GM23338 (cell line): ENCODE results near the gene HARS2. TPM values are rescaled to one million over a fixed set of nuclear protein-coding genes. Genes with fewer than 3 reads are reported as not detected.

Experiments used
- ATAC-seq: fragments of 200-7000 bp; cut with Tn5 transposase; 3 replicates; pipeline ENCODE4 v1.9.1; 2020
- DNase-seq: peaks from one replicate; pipeline ENCODE4 v3.0.0-alpha.2; 2015; ENCODE audit warnings: low spot score
- H2AFZ ChIP-seq: fragments of 200-600 bp; sonication (generic); 2 replicates; pipeline ENCODE4 v1.8.0; 2016; ENCODE audit warnings: antibody characterized with exemption, mild to moderate bottlenecking, moderate library complexity
- H3F3A ChIP-seq: fragments of 200-600 bp; sonication (generic); replicated peaks from 2 replicates; pipeline ENCODE4 v1.8.0; 2017; ENCODE audit warnings: antibody characterized with exemption, mixed run types, low read depth
- H3K27ac ChIP-seq: fragments of 200-600 bp; sonication (generic); 2 replicates; pipeline ENCODE4 v1.6.1; 2016; ENCODE audit warnings: low read depth
- H3K27me3 ChIP-seq: fragments of 200-600 bp; sonication (generic); 2 replicates; pipeline ENCODE4 v1.8.0; 2016; ENCODE audit warnings: mild to moderate bottlenecking, mixed run types, moderate library complexity; ENCODE audit not compliant: insufficient read depth
- H3K36me3 ChIP-seq: fragments of 200-600 bp; sonication (generic); 2 replicates; pipeline ENCODE4 v1.8.0; 2016; ENCODE audit warnings: mild to moderate bottlenecking; ENCODE audit not compliant: insufficient read depth
- H3K4me1 ChIP-seq: fragments of 200-600 bp; sonication (generic); 2 replicates; pipeline ENCODE4 v1.8.0; 2016; ENCODE audit warnings: mild to moderate bottlenecking, moderate library complexity; ENCODE audit not compliant: insufficient read depth
- H3K4me2 ChIP-seq: fragments of 200-600 bp; sonication (generic); 2 replicates; pipeline ENCODE4 v1.7.1; 2017; ENCODE audit warnings: mixed run types
- H3K4me3 ChIP-seq: fragments of 200-600 bp; sonication (generic); 2 replicates; pipeline ENCODE4 v1.6.1; 2016; ENCODE audit warnings: mixed run types
- H3K79me2 ChIP-seq: fragments of 200-600 bp; sonication (generic); replicated peaks from 2 replicates; pipeline ENCODE4 v1.8.0; 2017; ENCODE audit warnings: mild to moderate bottlenecking; ENCODE audit not compliant: insufficient read depth
- H3K9me2 ChIP-seq: fragments of 200-600 bp; sonication (generic); 2 replicates; pipeline ENCODE4 v1.8.0; 2017; ENCODE audit not compliant: insufficient read depth
- H4K20me1 ChIP-seq: fragments of 200-600 bp; sonication (generic); replicated peaks from 2 replicates; pipeline ENCODE4 v1.8.0; 2017; ENCODE audit warnings: mild to moderate bottlenecking; ENCODE audit not compliant: insufficient read depth
- H3K27ac Mint-ChIP-seq: 2 replicates; pipeline ENCODE4 v1.8.0; 2020; ENCODE audit warnings: inconsistent platforms, mild to moderate bottlenecking, moderate library complexity, mixed read lengths
- H3K27me3 Mint-ChIP-seq: 3 replicates; pipeline ENCODE4 v1.8.0; 2022; ENCODE audit warnings: low read depth, mild to moderate bottlenecking, moderate library complexity, mixed read lengths, inconsistent platforms; ENCODE audit not compliant: insufficient read depth, poor library complexity
- H3K36me3 Mint-ChIP-seq: 3 replicates; pipeline ENCODE4 v1.8.0; 2021; ENCODE audit warnings: low read depth, mild to moderate bottlenecking, inconsistent platforms, moderate library complexity, mixed read lengths
- H3K4me1 Mint-ChIP-seq: 3 replicates; pipeline ENCODE4 v1.8.0; 2020; ENCODE audit warnings: mild to moderate bottlenecking, inconsistent platforms, mixed read lengths
- H3K4me3 Mint-ChIP-seq: 3 replicates; pipeline ENCODE4 v1.8.0; 2021; ENCODE audit warnings: moderate library complexity, mild to moderate bottlenecking, inconsistent platforms, mixed read lengths
- H3K9me3 Mint-ChIP-seq: 3 replicates; pipeline ENCODE4 v1.8.0; 2020; ENCODE audit warnings: moderate library complexity, mild to moderate bottlenecking, inconsistent platforms, mixed read lengths
- CREB1 ChIP-seq: fragments of 250-450 bp; sonication (Bioruptor Pico); IDR thresholded peaks from 2 replicates; pipeline ENCODE4 v1.5.0; 2020; ENCODE audit warnings: low read depth, mild to moderate bottlenecking, moderate library complexity
- EZH2 ChIP-seq: fragments of 200-600 bp; sonication (generic); IDR thresholded peaks from one replicate; pipeline ENCODE4 v1.8.0; 2017; ENCODE audit warnings: antibody characterized with exemption, mild to moderate bottlenecking, low read depth; ENCODE audit not compliant: unreplicated experiment
- EZH2phosphoT487 ChIP-seq: fragments of 200-600 bp; sonication (generic); IDR thresholded peaks from one replicate; pipeline ENCODE4 v1.8.1; 2018; ENCODE audit warnings: antibody characterized with exemption; ENCODE audit not compliant: unreplicated experiment
- JUNB ChIP-seq: IDR thresholded peaks from one replicate; pipeline ENCODE4 v1.6.1; 2016; ENCODE audit warnings: antibody characterized with exemption; ENCODE audit not compliant: unreplicated experiment
- NANOG ChIP-seq: IDR thresholded peaks from 2 replicates; pipeline ENCODE4 v1.6.1; 2016; ENCODE audit warnings: antibody characterized with exemption, borderline replicate concordance
- POLR2AphosphoS5 ChIP-seq: IDR thresholded peaks from 2 replicates; pipeline ENCODE4 v1.6.1; 2016; ENCODE audit warnings: antibody characterized with exemption, low read depth
- STAT1 ChIP-seq: IDR thresholded peaks from one replicate; pipeline ENCODE4 v1.6.1; 2016; ENCODE audit warnings: antibody characterized with exemption; ENCODE audit not compliant: unreplicated experiment
- ZNF114 ChIP-seq: fragments of 250-450 bp; sonication (Bioruptor Pico); IDR thresholded peaks from 2 replicates; pipeline ENCODE4 v1.5.0; 2020; ENCODE audit warnings: mild to moderate bottlenecking, moderate library complexity
- ZNF331 ChIP-seq: fragments of 250-450 bp; sonication (Bioruptor Pico); IDR thresholded peaks from 2 replicates; pipeline ENCODE4 v1.5.0; 2020; ENCODE audit warnings: low read depth, mild to moderate bottlenecking, moderate library complexity
- polyA plus RNA-seq: library from polyadenylated mRNA; unstranded; fragments of >200 nt; fragmentation: Nextera tagmentation; extraction: Ambion mirVana; gene quantifications from 2 replicates; pipeline ENCODE4 v1.2.1, GENCODE V29; 2016
- total RNA-seq: library from RNA; depleted of rRNA; stranded (reverse); fragments of >200 nt; shearing (Covaris generic); gene quantifications from 2 replicates; pipeline ENCODE4 v1.2.3, GENCODE V29; 2014
- TF ChIP-seq, protein P1 (sequence below): fragments of 250-450 bp; sonication (Bioruptor Pico); IDR thresholded peaks from 2 replicates; pipeline ENCODE4 v1.5.0; 2020; ENCODE audit warnings: mild to moderate bottlenecking, moderate library complexity
- TF ChIP-seq, protein P2 (sequence below): IDR thresholded peaks from 2 replicates; pipeline ENCODE4 v1.6.1; 2016; ENCODE audit warnings: antibody characterized with exemption
- TF ChIP-seq, protein P3 (sequence below): IDR thresholded peaks from one replicate; pipeline ENCODE4 v1.6.1; 2018; ENCODE audit warnings: antibody characterized with exemption; ENCODE audit not compliant: unreplicated experiment
- TF ChIP-seq, protein P4 (sequence below), 2 experiments: fragments of 200-600 bp in 1 of 2; sonication (generic) in 1 of 2; conservative IDR thresholded peaks; 2 replicates each; pipeline versions ENCODE4 v1.5.1 to v1.6.1; 2016 to 2017; ENCODE audit warnings: antibody characterized with exemption in 2 of 2, low read depth in 2 of 2, mild to moderate bottlenecking in 2 of 2, moderate library complexity in 1 of 2

The HARS2 gene
- total and polyA plus RNA-seq, 2 experiments from 2014 or later = 14.4 to 21.6 TPM

DNA sequence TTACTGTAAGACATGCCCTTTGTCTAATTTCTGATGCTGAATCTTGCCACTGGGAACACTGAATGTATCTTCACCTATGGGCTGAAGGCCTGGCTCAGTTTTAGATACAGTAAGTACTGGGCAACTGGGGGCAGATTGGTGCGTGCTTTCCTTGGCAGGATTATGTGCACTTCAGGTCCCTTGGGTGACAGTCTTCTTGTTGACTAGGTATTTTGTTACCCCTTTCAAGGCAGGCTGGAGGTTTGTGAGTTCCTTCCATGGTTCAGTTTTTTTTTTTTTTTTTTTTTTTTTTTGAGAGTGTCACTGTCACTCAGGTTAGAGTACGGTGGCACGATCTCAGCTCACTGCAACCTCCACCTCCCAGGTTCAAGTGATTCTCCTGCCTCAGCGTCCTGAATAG is 16.6 kb downstream of the HARS2 start:
- Histone ChIP-seq H3K9me2 (no peaks in the 10 kb centered on the region), H3K4me2 (no peak overlapping the region), H3K4me3 (no peak overlapping the region), H3F3A (peaks cover 6% of the 10 kb centered on the region; the same call in 1 of the 2 replicates), H3K36me3 (peaks cover 21% of the 10 kb centered on the region), H4K20me1 (no peaks in the 10 kb centered on the region), H3K4me1 (no peaks in the 10 kb centered on the region), H3K27ac (no peak overlapping the region), H3K27me3 (no peaks in the 10 kb centered on the region), H2AFZ (no peak overlapping the region), H3K79me2 (no peaks in the 10 kb centered on the region)
- no peak for ATAC-seq
- Mint-ChIP-seq H3K27me3 (peaks cover 8% of the 10 kb centered on the region), H3K27ac (no peak overlapping the region), H3K36me3 (peaks cover 35% of the 10 kb centered on the region), H3K9me3 (no peaks in the 10 kb centered on the region; the same call in 2 of the 3 replicates), H3K4me1 (0 out of 3 replicates have a peak, but pooled peaks cover 2% of the 10 kb centered on the region), H3K4me3 (no peak overlapping the region)
- TF ChIP-seq ZNF114 (CRISPR knock-in tag) = no peak
- TF ChIP-seq, protein P1, sequence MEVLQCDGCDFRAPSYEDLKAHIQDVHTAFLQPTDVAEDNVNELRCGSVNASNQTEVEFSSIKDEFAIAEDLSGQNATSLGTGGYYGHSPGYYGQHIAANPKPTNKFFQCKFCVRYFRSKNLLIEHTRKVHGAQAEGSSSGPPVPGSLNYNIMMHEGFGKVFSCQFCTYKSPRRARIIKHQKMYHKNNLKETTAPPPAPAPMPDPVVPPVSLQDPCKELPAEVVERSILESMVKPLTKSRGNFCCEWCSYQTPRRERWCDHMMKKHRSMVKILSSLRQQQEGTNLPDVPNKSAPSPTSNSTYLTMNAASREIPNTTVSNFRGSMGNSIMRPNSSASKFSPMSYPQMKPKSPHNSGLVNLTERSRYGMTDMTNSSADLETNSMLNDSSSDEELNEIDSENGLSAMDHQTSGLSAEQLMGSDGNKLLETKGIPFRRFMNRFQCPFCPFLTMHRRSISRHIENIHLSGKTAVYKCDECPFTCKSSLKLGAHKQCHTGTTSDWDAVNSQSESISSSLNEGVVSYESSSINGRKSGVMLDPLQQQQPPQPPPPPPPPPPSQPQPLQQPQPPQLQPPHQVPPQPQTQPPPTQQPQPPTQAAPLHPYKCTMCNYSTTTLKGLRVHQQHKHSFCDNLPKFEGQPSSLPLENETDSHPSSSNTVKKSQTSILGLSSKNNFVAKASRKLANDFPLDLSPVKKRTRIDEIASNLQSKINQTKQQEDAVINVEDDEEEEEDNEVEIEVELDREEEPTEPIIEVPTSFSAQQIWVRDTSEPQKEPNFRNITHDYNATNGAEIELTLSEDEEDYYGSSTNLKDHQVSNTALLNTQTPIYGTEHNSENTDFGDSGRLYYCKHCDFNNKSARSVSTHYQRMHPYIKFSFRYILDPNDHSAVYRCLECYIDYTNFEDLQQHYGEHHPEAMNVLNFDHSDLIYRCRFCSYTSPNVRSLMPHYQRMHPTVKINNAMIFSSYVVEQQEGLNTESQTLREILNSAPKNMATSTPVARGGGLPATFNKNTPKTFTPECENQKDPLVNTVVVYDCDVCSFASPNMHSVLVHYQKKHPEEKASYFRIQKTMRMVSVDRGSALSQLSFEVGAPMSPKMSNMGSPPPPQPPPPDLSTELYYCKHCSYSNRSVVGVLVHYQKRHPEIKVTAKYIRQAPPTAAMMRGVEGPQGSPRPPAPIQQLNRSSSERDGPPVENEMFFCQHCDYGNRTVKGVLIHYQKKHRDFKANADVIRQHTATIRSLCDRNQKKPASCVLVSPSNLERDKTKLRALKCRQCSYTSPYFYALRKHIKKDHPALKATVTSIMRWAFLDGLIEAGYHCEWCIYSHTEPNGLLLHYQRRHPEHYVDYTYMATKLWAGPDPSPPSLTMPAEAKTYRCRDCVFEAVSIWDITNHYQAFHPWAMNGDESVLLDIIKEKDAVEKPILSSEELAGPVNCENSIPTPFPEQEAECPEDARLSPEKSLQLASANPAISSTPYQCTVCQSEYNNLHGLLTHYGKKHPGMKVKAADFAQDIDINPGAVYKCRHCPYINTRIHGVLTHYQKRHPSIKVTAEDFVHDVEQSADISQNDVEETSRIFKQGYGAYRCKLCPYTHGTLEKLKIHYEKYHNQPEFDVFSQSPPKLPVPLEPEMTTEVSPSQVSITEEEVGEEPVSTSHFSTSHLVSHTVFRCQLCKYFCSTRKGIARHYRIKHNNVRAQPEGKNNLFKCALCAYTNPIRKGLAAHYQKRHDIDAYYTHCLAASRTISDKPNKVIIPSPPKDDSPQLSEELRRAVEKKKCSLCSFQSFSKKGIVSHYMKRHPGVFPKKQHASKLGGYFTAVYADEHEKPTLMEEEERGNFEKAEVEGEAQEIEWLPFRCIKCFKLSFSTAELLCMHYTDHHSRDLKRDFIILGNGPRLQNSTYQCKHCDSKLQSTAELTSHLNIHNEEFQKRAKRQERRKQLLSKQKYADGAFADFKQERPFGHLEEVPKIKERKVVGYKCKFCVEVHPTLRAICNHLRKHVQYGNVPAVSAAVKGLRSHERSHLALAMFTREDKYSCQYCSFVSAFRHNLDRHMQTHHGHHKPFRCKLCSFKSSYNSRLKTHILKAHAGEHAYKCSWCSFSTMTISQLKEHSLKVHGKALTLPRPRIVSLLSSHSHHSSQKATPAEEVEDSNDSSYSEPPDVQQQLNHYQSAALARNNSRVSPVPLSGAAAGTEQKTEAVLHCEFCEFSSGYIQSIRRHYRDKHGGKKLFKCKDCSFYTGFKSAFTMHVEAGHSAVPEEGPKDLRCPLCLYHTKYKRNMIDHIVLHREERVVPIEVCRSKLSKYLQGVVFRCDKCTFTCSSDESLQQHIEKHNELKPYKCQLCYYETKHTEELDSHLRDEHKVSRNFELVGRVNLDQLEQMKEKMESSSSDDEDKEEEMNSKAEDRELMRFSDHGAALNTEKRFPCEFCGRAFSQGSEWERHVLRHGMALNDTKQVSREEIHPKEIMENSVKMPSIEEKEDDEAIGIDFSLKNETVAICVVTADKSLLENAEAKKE (CRISPR knock-in tag) = no peak
- TF ChIP-seq, protein P2, sequence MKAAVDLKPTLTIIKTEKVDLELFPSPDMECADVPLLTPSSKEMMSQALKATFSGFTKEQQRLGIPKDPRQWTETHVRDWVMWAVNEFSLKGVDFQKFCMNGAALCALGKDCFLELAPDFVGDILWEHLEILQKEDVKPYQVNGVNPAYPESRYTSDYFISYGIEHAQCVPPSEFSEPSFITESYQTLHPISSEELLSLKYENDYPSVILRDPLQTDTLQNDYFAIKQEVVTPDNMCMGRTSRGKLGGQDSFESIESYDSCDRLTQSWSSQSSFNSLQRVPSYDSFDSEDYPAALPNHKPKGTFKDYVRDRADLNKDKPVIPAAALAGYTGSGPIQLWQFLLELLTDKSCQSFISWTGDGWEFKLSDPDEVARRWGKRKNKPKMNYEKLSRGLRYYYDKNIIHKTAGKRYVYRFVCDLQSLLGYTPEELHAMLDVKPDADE = no peak
- TF ChIP-seq NANOG = no peak
- TF ChIP-seq JUNB = no peak
- TF ChIP-seq EZH2 = no peak
- no peak for TF ChIP-seq EZH2phosphoT487
- no peak for TF ChIP-seq ZNF331 (CRISPR knock-in tag)
- TF ChIP-seq CREB1 (CRISPR knock-in tag) = no peak
- TF ChIP-seq STAT1 = no peak
- TF ChIP-seq, protein P3, sequence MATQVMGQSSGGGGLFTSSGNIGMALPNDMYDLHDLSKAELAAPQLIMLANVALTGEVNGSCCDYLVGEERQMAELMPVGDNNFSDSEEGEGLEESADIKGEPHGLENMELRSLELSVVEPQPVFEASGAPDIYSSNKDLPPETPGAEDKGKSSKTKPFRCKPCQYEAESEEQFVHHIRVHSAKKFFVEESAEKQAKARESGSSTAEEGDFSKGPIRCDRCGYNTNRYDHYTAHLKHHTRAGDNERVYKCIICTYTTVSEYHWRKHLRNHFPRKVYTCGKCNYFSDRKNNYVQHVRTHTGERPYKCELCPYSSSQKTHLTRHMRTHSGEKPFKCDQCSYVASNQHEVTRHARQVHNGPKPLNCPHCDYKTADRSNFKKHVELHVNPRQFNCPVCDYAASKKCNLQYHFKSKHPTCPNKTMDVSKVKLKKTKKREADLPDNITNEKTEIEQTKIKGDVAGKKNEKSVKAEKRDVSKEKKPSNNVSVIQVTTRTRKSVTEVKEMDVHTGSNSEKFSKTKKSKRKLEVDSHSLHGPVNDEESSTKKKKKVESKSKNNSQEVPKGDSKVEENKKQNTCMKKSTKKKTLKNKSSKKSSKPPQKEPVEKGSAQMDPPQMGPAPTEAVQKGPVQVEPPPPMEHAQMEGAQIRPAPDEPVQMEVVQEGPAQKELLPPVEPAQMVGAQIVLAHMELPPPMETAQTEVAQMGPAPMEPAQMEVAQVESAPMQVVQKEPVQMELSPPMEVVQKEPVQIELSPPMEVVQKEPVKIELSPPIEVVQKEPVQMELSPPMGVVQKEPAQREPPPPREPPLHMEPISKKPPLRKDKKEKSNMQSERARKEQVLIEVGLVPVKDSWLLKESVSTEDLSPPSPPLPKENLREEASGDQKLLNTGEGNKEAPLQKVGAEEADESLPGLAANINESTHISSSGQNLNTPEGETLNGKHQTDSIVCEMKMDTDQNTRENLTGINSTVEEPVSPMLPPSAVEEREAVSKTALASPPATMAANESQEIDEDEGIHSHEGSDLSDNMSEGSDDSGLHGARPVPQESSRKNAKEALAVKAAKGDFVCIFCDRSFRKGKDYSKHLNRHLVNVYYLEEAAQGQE = no peak
- TF ChIP-seq, protein P4, sequence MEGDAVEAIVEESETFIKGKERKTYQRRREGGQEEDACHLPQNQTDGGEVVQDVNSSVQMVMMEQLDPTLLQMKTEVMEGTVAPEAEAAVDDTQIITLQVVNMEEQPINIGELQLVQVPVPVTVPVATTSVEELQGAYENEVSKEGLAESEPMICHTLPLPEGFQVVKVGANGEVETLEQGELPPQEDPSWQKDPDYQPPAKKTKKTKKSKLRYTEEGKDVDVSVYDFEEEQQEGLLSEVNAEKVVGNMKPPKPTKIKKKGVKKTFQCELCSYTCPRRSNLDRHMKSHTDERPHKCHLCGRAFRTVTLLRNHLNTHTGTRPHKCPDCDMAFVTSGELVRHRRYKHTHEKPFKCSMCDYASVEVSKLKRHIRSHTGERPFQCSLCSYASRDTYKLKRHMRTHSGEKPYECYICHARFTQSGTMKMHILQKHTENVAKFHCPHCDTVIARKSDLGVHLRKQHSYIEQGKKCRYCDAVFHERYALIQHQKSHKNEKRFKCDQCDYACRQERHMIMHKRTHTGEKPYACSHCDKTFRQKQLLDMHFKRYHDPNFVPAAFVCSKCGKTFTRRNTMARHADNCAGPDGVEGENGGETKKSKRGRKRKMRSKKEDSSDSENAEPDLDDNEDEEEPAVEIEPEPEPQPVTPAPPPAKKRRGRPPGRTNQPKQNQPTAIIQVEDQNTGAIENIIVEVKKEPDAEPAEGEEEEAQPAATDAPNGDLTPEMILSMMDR (conservative IDR thresholded peaks at IDR 0.05; ENCODE audit: low read depth in 2 of 2) = no peak
- TF ChIP-seq POLR2AphosphoS5 = no peak
- DNase-seq = no peak
